ENCODE measurements around the gene ITPR2. TPM values are rescaled to one million over a fixed set of nuclear protein-coding genes. Genes with fewer than 3 reads are reported as not detected.
A peak's percentile ranks its signal among the peaks of the same experiment; 100 is the strongest.
"Not testable (repeated sequence)": the region's sequence is repeated elsewhere in the genome, so short reads cannot be mapped to it uniquely, and the experiment has no call there.

Gene ITPR2
- total and polyA plus RNA-seq, 5 experiments from 2014 or later = 4.6 to 45.9 (median 9.6) TPM

DNA sequence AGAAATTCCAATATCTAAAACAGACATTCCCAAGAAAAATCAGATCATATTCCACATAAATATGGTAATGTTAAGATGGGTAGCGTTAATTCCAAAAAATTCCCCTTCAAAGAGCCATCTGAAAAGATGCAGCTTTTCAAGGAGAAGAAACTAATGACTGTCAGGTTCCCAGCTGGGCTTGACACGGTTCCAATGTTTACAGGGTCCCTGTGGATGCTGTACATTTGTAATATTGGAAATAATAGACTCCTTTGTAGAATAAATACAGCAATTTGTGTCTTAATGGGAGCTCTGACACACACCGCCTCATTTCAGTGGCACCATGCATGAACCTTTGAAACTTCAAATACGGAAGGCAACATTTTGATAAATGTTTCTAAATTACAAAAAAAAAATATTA is 140.6 kb downstream of the ITPR2 start:
- H3K4me3 Mint-ChIP-seq = no peak overlapping the region
- H3K9me3 Mint-ChIP-seq = no peaks in the 10 kb centered on the region
- DNase-seq = no peak
- no peak for ATAC-seq
- no peaks in the 10 kb centered on the region for H3K4me1 Mint-ChIP-seq
- peaks cover 9 to 63% (median 56%) of the 10 kb centered on the region in 3 donors for H3K36me3 Mint-ChIP-seq
- POLR2A ChIA-PET = interaction anchor here (0.6 kb wide), 1 partner anchor 94 kb away, joined by 6 read pairs; no protein-coding TSS in a partner anchor
- H3K27me3 Mint-ChIP-seq = no peaks in the 10 kb centered on the region
- H3K27ac Mint-ChIP-seq = no peak overlapping the region

DNA sequence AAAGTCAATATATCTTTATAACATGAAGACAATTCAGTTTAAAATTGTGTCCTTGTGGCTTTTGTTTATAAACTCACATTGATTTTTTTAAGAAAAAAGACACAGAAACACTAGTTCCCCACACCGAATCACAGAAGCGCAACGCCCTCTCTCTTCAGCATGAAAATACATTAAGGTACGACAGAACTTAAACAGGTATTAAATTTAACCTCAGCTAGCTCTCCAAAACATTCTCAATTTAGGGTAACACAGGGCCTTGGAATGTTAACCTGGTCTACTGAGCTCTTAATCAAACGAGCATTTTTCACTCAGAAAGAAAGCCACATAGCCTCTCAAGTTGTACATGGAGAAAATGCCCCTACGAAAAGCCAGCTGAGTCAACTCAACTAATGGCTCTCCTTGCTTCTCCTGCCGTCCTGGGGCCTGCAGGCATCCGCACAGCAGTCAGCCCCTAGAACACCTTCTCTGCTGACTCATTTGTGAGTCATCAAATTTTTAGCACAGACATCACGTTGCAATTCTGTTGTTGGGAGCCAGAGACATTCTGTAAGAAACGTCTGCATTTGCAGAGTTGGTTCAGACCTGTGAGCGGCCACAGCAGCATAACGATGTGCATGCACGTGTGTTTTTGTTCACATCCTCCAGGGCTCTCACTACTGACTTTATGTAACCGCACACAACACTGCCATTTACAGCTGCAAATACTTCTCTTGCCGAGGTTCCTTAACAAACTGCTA is 141.6 kb downstream of the ITPR2 start:
- H3K36me3 Mint-ChIP-seq = peaks cover 15 to 65% (median 56%) of the 10 kb centered on the region in 3 donors
- no peak overlapping the region for H3K4me3 Mint-ChIP-seq
- POLR2A ChIA-PET = no interaction called here
- no peak overlapping the region for H3K27ac Mint-ChIP-seq
- no peak for DNase-seq
- no peaks in the 10 kb centered on the region for H3K4me1 Mint-ChIP-seq
- no peaks in the 10 kb centered on the region for H3K27me3 Mint-ChIP-seq
- H3K9me3 Mint-ChIP-seq = no peaks in the 10 kb centered on the region
- ATAC-seq = no peak

DNA sequence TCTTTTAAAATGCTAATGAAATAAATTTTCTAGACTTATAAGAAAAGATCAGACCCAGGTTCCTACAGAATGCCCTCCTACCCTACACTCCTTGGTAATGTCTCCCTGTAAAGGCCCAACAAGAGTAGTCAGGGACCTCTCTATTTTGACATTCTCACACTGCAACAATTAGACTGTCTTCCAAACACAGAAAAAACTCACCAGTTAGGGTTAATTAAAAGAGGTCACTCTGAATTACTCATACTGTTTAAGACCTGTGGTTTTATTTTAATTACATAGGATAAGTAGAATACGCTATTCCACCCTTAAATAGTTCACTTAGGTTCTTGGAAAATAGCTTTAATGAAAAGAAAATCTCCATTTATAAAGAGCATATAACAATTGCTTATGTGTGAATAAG is 142.4 kb downstream of the ITPR2 start:
- Mint-ChIP-seq H3K4me1 (no peaks in the 10 kb centered on the region), H3K27me3 (no peaks in the 10 kb centered on the region), H3K27ac (no peak overlapping the region), H3K4me3 (no peak overlapping the region), H3K36me3 (peaks cover 20 to 62% (median 53%) of the 10 kb centered on the region in 3 donors), H3K9me3 (peaks cover 0 to 3% (median 0%) of the 10 kb centered on the region in 9 donors)
- POLR2A ChIA-PET = no interaction called here
- ATAC-seq (no peak), DNase-seq (no peak)

DNA sequence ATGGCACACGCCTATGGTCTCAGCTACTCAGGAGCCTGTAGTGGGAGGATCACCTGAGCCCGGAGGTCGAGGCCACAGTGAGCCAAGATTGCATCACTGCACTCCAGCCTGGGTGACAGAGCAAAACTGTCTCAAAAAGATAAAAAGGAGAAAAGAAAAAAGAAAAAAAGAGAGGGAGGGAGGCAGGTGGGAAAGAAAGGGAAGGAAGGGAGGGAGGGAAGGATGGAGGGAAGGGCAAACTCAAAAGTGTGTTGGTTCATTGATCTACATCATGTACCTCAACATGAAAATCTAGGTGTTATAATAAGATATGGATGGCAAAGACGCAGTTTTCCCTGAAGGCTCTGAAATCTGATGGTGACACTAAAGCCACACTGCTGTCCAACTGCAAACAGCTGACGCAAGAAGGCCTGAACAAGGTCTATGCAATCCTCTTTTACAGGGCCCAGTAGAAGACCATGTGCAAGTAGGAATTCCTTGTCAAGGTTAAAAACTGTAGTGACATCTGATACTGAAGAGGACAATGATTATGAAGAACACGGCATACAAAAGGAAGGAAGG is 143.6 kb downstream of the ITPR2 start:
- Mint-ChIP-seq H3K27ac (peak overlapping the region in 1 of 10 donors; percentile 29), H3K36me3 (peaks cover 20 to 66% (median 53%) of the 10 kb centered on the region in 3 donors), H3K9me3 (peaks cover 0 to 3% (median 0%) of the 10 kb centered on the region in 9 donors), H3K4me1 (no peaks in the 10 kb centered on the region), H3K27me3 (no peaks in the 10 kb centered on the region), H3K4me3 (no peak overlapping the region)
- POLR2A ChIA-PET = no interaction called here
- DNase-seq = no peak
- ATAC-seq = no peak

DNA sequence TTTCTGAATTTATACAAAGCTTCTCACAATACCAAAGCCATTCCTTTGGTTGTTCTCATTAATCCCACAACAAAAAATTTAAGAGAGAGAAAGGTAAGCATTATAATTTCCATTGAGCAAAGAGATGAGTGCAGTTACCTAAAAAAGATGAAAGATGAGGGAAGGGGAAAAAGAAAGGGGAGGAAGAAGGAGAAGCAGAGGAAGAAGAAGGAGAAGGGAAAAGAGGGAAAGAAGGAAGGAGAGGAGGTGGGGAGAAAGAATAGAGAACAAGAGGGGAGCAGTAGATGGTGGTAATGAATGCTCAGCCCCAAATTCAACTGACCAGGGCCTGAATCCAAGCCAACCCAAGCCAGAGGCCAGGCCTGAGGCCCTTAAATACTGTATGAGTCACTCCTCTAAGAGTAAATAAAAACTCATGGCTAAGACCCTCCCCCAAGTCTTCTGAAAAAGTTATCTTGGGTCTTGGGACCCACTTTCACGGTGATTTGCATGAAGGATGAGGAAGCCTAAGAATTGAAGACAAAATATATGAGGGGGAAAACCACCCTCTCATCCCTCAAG is 144.6 kb downstream of the ITPR2 start:
- H3K4me3 Mint-ChIP-seq = no peak overlapping the region
- H3K4me1 Mint-ChIP-seq = no peaks in the 10 kb centered on the region
- H3K27ac Mint-ChIP-seq = no peak overlapping the region
- DNase-seq (no peak), ATAC-seq (no peak)
- H3K36me3 Mint-ChIP-seq = peaks cover 23 to 68% (median 52%) of the 10 kb centered on the region in 3 donors
- POLR2A ChIA-PET = no interaction called here
- H3K9me3 Mint-ChIP-seq = peaks cover 0 to 7% (median 0%) of the 10 kb centered on the region in 9 donors
- H3K27me3 Mint-ChIP-seq = no peaks in the 10 kb centered on the region

DNA sequence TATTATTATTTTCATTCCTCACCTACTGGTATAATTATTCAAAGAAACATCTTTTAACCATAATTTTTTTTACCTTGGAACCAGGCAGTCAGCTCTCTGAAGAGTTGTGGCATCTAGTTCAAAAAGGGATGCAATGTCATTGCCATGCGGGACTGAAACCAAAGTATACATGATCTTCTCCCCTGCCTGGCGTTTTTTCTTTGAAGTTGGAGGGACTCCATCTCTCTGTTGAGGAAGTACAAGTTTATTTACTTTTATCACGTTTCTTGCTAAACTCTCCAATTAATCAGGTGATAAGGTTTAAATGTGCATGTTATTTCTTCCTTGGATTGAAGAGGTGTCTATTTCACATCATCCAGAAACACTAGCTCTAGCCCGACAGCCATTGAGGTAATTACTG is 146.6 kb downstream of the ITPR2 start:
- Mint-ChIP-seq H3K4me3 (no peak overlapping the region), H3K27ac (no peak overlapping the region), H3K36me3 (peaks cover 23 to 71% (median 56%) of the 10 kb centered on the region in 3 donors), H3K4me1 (no peaks in the 10 kb centered on the region), H3K27me3 (no peaks in the 10 kb centered on the region), H3K9me3 (peaks cover 0 to 7% (median 0%) of the 10 kb centered on the region in 9 donors)
- POLR2A ChIA-PET = no interaction called here
- DNase-seq = no peak
- ATAC-seq = no peak

DNA sequence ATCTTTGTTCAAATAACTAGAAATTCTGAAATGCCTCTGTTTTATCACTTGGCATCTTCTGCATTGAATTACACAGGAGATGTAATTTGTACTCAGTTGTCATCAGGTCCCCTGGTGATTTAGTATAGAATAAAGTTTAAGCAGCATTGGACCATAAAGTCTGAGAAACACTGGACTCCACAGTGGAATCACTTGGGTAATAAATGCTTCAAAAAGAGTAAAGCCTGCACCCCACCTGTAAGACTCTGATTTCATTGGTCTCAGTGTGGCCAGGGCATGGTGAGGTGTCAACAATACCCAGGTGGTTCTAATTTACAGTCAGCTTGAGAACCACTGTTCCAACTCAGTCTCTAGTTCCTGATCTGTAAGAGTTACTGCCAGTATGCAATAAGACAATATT is 148.9 kb downstream of the ITPR2 start:
- no peak overlapping the region for H3K4me3 Mint-ChIP-seq
- H3K36me3 Mint-ChIP-seq = peaks cover 23 to 65% (median 61%) of the 10 kb centered on the region in 3 donors

DNA sequence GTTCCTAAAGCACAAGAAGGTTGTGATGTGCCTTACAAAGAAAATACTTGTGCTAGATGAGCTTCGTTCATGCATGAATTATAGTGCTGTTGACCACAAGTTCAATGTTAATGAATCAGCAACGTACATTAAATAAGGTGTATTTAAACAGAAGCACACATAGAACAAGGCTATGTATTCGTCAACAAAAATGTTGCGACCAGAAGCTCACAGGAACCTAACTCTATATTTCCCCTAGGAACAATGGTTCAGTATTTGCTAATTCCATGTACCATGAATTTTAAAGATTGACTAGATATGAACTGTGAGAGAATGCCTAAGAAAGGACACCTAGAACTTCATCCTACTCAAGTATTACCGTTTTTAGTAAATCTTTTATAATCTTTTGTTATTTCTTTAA is 149.6 kb downstream of the ITPR2 start:
- no peak overlapping the region for H3K27ac Mint-ChIP-seq
- H3K36me3 Mint-ChIP-seq = peaks cover 23 to 66% (median 63%) of the 10 kb centered on the region in 3 donors
- DNase-seq (no peak), ATAC-seq (no peak)
- H3K4me3 Mint-ChIP-seq = no peak overlapping the region
- H3K4me1 Mint-ChIP-seq = peaks cover 0 to 1% (median 0%) of the 10 kb centered on the region in 4 donors
- POLR2A ChIA-PET = no interaction called here
- H3K9me3 Mint-ChIP-seq = peaks cover 0 to 7% (median 0%) of the 10 kb centered on the region in 9 donors
- H3K27me3 Mint-ChIP-seq = no peaks in the 10 kb centered on the region

More for the DNA sequence above, 148.9 kb downstream of the ITPR2 start:
- Mint-ChIP-seq H3K9me3 (peaks cover 0 to 7% (median 0%) of the 10 kb centered on the region in 9 donors), H3K4me1 (peaks cover 0 to 1% (median 0%) of the 10 kb centered on the region in 4 donors), H3K27ac (no peak overlapping the region), H3K27me3 (no peaks in the 10 kb centered on the region)
- POLR2A ChIA-PET = no interaction called here
- no peak for ATAC-seq
- no peak for DNase-seq

DNA sequence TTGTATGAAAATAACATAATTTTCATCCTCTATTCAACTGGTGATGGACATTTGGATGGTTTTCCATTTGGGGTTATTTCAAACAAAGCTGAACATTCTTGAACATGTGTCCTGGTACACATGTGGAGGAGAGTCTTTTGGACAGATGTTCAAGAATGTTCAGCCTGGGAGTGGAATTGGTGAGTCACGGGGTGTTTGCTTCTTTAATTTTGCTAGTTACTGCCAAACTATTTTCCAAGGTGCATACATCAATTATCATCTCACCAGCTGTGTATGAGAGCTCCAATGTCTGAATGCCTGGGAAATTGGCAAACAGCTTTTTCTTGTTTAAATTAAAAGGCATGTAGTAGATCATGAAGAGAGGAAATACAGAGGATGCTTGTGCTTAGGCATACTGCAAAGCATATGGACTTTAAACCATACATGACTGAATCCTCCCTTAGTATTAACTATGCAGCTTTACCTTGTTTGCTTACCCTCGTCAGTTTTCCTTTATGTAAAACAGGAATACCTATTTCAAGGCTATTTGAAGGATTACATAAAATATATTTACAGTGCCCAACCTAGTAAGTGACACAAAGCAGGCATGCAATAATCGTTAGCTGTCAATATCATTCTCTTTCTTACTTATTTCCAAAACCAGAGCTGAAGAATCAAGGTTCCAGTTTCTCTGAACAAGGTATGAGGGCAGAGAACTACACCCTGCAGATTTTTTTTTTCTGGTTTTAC is 152.1 kb downstream of the ITPR2 start:
- no peak for ATAC-seq
- peaks cover 0 to 7% (median 0%) of the 10 kb centered on the region in 9 donors for H3K9me3 Mint-ChIP-seq
- no peaks in the 10 kb centered on the region for H3K27me3 Mint-ChIP-seq
- peaks cover 0 to 1% (median 0%) of the 10 kb centered on the region in 4 donors for H3K4me1 Mint-ChIP-seq
- no peak for DNase-seq
- H3K4me3 Mint-ChIP-seq = no peak overlapping the region
- peaks cover 11 to 57% (median 55%) of the 10 kb centered on the region in 3 donors for H3K36me3 Mint-ChIP-seq
- POLR2A ChIA-PET = no interaction called here
- H3K27ac Mint-ChIP-seq = peak overlapping the region in 1 of 10 donors; percentile 79

DNA sequence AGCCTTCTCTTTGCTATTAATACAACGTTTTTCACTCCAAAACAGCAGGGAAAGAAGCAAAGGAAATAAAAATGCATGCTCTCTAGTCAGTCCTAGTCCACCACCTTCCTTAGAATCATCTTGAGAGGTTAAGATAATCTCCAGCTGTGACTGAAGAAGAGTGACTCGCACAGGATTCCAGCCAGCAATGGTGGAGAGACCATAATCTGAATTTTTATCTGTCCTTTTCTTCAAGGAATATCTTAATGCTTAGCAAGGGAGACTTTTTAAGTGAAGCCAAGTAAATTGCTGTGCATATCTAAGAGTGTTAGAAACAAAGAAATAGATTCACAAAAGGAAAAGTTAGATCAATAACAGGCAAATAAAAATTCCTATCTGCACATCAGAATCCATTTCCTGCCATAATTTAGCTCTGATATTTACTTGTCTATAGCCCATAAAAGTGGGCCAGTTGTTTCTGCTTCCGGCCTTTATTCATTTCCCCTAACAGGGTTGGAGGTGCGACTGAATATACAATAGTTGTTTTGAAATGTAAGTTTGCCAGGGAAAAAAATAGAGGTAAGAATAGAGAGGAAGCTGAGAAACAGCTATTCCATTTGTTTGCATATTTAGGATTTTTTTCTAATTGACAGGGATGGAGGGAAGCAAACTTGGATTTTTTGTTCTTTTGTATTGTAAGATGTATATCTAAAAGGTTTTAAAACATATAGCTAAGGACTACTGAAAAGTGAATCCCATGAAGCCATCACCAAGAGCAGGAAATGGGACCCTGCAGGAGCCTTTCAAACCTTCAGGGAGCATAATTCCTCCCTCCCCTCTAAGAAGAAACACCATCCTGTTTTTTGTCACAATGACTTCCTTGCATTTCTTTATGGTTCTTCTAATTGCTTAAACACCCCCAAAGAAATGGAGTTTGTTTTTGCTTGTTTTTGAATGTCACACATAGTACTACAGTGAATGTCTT is 154.0 kb downstream of the ITPR2 start:
- H3K4me3 Mint-ChIP-seq = no peak overlapping the region
- peak overlapping the region in 3 of 10 donors; percentile 16 to 59 (median 33) for H3K27ac Mint-ChIP-seq
- peaks cover 0 to 1% (median 0%) of the 10 kb centered on the region in 4 donors for H3K4me1 Mint-ChIP-seq
- H3K36me3 Mint-ChIP-seq = peaks cover 5 to 42% (median 39%) of the 10 kb centered on the region in 3 donors
- ATAC-seq (no peak), DNase-seq (no peak)
- peaks cover 0 to 5% (median 0%) of the 10 kb centered on the region in 9 donors for H3K9me3 Mint-ChIP-seq
- H3K27me3 Mint-ChIP-seq = no peaks in the 10 kb centered on the region
- POLR2A ChIA-PET = no interaction called here

DNA sequence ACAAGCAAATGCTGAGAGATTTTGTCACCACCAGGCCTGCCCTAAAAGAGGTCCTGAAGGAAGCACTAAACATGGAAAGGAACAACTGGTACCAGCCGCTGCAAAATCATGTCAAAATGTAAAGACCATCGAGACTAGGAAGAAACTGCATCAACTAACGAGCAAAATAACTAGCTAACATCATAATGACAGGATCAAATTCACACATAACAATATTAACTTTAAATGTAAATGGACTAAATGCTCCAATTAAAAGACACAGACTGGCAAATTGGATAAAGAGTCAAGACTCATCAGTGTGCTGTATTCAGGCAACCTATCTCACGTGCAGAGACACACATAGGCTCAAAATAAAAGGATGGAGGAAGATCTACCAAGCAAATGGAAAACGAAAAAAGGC is 161.5 kb downstream of the ITPR2 start:
- ATAC-seq, H3K27ac Mint-ChIP-seq, H3K27me3 Mint-ChIP-seq, POLR2A ChIA-PET, DNase-seq, H3K4me1 Mint-ChIP-seq, H3K4me3 Mint-ChIP-seq, H3K9me3 Mint-ChIP-seq: not testable (repeated sequence)
- peaks cover 0 to 36% (median 29%) of the 10 kb centered on the region in 3 donors for H3K36me3 Mint-ChIP-seq

DNA sequence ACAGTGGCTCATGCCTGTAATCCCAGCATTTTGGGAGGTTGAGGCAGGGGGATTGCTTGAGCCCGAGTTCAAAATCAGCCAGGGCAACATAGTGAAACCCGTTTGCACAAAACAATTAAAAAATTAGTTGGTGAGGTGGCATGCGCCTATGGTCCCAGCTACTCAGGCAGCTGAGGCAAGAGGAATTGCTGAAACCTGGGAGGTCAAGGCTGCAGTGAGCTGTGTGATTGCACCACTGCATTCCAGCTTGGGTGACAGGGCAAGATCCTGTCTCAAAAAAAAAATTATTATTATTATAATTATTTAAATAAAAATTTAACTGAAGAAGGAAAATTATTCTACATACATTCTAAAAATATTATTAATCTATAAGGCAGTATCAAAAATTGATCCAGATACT is 164.1 kb downstream of the ITPR2 start:
- POLR2A ChIA-PET = no interaction called here

More for the DNA sequence above, 164.1 kb downstream of the ITPR2 start:
- Mint-ChIP-seq H3K27me3 (no peaks in the 10 kb centered on the region), H3K9me3 (no peaks in the 10 kb centered on the region), H3K36me3 (peaks cover 6 to 52% (median 29%) of the 10 kb centered on the region in 3 donors), H3K27ac (no peak overlapping the region), H3K4me3 (no peak overlapping the region), H3K4me1 (no peaks in the 10 kb centered on the region)
- DNase-seq = no peak
- ATAC-seq = no peak
